ENCODE measurements around the gene PDE6B.
"Not testable (repeated sequence)": the region's sequence is repeated elsewhere in the genome, so short reads cannot be mapped to it uniquely, and the experiment has no call there.

The PDE6B gene

DNA sequence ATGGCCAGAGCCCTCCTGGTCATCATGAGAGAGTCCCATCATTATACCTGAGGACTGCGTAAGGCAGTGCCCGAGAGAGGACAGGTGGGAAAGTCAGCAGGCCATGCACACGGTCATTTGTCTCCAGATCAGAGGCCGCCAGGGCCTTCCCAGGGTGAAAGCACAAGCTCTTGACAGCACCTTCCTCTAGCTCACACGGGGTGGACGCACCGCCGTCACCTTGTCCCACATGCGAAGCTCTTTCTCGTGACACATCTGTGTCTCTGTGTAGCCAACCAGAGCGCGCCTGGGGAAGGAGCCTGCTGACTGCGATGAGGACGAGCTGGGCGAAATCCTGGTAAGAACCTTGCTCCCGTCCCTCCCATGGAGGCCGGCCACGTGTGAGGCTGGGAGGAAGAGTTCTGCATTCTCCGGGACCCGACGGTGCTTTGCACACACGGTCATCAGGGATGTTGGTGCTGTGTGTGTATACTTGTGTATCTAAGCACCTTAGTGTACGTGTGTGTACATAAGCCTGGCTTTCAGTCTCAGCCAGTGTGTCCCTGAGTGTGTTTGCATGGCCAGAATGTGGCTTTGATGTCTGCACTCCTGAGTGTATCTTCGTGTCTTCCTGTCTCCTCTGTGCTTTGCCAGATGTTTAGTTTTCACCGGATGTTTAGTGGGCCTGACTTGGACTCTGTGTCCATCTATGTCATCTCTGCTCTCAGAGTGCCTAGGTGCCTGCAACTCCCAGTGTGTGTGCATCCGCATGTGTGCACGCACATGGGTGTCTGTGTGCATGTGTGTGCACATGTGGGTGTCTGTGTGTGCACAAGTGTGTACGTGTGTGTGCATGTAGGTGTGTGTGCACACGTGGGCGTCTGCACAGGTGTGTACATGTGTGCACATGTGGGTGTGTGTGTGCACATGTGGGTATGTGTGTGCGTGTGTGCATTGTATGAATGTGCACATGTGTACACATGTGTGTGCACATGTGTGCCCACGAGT is 33.6 kb downstream of the PDE6B start:
- DNase-seq, result no peak

DNA sequence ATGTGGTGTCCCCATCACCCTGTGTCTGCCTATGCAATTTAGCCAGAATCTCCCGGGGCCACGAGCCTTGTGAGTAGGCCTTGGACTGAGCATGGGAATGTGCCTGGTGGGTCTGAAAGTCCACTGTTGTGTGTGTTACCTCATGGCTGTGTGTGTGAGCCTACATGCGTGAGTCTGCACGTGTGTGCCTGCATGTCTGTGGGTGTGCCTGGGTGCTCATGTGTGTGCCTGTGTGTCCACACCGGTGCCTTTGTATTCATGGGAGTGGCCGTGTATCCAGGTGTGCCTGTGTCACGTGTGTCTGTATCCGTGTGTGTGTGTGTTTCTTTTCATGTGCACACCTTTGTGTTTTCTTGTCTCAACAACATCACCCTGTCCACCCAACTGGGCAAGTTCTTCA is 34.5 kb downstream of the PDE6B start:
- no peak for DNase-seq

DNA sequence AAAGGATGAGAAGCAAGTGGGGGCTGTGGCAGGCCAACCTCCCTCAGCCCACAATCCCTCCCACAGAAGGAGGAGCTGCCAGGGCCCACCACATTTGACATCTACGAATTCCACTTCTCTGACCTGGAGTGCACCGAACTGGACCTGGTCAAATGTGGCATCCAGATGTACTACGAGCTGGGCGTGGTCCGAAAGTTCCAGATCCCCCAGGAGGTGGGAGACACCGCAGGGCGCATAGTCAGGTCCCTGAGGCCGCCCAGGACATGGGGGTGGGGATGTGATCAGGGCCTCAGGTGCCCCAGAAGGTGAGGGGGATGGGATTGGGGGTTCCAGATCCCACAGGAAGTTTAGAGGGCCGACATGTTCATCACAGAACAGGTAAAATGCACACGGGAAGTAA is 35.0 kb downstream of the PDE6B start:
- DNase-seq, result no peak

DNA sequence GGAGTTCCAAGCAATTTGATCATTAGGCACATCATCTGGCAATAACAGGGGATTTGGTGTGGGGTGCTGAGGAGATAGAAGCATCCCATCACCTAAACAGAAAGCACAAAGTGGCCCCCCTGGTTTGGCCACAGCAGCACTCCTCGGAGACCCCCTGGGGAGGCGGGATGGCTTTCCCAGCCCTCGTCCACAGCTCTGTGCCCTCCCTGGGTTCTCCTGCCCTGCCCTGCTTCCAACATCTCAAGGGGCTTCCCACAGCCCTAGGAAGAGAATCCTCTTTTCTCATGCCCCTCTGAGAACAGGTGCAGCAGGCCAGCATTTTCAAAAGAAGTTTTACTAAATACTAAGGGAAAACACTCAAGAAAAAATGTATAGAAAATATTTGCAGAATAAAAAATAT is 35.9 kb downstream of the PDE6B start:
- DNase-seq, result no peak

DNA sequence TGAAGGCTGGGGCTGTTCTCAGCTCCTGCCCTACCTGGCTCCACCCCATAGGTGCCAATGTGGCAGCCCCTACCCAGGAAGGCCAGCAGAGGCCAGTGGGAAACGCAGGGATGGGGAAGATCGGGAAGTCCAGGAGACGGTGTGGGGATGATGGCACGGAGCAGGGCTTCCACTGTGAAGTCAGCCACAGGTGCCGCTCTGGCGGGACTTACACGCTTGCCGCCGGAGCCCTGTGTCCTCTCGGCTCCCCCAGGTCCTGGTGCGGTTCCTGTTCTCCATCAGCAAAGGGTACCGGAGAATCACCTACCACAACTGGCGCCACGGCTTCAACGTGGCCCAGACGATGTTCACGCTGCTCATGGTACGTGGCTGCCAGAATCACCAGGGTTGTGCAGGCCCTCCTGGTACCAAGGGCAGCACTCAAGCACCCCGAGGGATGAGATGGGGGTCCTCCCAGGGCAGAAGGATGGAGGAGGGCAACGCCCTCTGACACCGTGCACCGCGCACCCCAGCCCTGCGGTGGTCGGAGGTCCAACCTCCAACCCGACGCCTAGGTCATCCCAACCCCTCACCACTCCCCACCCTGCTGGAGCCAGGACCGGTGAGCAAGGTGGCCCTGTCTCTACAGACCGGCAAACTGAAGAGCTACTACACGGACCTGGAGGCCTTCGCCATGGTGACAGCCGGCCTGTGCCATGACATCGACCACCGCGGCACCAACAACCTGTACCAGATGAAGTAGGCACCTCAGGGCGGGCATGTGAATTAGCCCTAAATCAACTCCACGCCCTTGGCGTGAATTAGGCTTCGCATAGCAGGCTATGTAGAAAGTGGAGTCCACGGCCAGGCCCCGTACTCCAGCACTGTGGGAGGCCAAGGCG is 36.7 kb downstream of the PDE6B start:
- no peak for DNase-seq

DNA sequence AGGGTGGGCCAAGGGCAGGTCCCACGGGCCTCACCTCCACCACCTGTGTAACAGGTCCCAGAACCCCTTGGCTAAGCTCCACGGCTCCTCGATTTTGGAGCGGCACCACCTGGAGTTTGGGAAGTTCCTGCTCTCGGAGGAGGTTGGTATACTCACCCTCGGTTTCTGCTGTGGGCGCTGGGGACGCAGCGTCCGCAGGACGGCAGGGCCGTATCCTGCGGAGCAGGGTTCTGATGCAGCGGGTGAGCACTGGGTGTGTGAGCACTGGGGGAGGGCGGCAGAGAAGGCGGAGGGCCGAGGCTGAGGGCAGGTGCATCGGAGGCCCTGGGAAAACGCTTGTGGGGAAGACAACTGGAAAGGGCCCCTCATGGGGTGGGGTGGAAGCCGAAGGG is 37.7 kb downstream of the PDE6B start:
- DNase-seq, result no peak

DNA sequence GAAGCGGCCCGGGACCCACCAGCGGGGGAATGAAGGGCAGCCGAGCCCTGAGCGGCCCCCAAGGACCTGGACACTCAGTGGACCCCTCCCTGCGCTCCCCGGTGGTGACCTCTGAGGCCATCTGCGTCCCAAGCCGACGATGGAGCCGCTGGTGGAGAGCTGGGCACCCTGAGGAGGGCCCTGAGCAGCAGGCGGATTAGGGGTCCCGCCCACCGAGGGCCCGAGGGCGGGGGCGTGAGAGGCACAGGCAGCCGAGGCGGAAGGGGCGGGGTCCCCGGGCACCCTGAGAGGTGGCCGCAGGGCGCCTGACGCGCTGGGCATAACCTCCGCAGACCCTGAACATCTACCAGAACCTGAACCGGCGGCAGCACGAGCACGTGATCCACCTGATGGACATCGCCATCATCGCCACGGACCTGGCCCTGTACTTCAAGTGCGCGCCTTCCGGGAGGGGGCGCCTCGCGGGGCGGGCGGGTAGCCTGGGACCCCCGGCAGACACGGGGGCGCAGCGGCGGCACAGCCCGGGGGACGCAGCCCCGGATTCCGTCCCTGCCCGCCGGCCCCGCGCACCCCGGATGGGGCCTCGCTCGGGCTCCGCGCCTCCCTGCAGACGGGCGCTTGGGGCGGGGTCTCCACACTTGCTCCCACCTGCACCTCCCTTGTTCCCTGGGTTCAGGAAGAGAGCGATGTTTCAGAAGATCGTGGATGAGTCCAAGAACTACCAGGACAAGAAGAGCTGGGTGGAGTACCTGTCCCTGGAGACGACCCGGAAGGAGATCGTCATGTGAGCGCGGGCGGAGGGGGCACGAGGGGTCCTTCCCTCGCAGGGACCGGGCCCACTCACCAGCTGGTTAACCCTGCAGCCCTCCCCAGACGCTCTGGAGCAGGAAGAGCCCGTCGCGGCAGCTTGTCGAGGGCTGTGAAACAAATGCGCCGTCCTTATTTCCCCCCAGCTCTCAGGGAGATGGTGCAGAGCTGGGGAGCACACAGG is 38.4 kb downstream of the PDE6B start:
- DNase-seq, result peak; percentile 76

DNA sequence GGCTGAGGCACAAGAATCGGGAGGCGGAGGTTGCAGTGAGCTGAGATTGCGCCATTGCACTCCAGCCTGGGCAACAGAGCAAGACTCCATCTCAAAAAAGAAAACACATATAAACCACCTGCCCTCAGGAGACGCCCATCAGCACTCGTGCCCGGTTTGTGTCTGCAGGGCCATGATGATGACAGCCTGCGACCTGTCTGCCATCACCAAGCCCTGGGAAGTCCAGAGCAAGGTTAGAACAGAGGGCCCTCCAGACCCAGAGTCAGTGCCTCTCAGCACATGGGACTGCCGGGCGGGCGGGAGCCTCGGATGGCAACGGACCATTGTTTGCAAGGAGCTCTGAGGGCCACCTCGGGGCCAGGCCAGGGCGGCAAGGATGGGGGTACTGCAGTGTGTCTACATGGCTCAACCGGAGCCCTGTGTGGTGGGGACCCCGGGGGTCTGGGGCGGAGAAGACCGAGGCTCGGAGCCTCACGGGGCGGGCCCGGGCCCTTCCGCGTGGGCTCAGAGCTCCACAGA is 39.4 kb downstream of the PDE6B start:
- no peak for DNase-seq

DNA sequence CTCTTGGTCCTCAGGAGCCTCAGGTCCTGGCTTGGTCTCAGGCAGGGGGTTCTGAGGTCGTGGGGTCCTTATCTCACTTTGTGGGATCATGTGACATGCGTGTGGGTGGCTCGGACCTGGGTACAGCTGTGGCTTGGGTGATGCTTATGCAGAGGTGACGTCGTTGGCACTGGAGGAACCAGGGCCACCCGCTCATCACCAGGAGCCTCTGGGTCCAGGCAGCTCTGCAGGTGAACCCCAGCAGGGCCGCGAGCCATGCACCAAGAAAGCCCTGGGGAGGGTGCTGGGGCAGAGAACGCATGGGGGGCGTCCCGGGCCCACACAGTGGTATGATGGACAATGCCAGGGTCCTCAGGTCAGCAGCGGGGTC is 40.0 kb downstream of the PDE6B start:
- DNase-seq, result no peak

DNA sequence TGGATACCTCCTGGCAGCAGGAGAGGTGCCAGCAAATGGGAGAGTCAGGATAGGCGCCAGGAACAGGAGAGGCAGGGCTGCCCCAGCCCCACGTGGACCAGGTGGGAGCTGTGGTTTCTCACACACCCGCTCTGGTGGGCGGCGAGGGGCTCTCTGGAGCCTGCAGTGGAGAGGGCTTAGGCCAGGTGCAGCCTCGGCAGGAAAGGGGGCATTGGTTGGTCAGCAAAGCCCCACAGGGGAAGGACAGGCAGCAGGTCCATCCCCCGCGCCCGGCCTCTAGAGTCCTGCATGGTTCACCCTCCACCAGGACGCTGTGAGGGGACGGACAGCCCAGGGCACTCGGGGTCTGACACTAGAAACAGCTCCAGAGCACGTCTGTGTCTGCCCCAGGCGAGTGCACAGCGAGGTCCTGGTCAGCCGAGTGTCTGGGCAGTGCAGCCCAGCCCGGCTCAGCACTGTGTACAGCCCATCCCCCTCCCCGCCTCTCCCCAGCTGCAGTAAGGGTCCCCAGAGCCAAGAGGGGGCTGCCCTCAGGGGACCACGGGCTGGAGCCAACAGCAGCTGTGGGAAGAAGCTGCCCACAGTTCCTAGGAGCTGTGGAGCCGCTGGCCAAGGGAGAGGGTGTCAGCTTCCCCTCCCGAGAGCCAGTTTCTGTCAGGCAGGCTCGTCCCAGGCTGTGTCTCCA is 40.5 kb downstream of the PDE6B start:
- DNase-seq, result no peak

DNA sequence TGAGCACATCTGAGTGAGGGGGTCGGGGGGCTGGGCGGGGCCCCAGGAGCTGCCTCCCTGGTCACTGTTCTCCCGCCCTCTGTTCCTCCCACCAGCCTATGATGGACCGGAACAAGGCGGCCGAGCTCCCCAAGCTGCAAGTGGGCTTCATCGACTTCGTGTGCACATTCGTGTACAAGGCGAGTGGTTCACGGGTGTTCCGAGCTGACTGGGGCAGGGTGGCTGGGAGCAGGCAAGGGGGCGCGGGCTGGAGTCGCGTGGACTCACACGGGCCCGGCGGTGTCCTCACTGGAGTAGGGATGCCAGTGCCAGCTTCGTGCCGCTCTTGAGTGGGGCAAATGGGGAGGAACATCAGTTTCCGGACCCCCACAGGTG is 41.0 kb downstream of the PDE6B start:
- DNase-seq, result no peak

DNA sequence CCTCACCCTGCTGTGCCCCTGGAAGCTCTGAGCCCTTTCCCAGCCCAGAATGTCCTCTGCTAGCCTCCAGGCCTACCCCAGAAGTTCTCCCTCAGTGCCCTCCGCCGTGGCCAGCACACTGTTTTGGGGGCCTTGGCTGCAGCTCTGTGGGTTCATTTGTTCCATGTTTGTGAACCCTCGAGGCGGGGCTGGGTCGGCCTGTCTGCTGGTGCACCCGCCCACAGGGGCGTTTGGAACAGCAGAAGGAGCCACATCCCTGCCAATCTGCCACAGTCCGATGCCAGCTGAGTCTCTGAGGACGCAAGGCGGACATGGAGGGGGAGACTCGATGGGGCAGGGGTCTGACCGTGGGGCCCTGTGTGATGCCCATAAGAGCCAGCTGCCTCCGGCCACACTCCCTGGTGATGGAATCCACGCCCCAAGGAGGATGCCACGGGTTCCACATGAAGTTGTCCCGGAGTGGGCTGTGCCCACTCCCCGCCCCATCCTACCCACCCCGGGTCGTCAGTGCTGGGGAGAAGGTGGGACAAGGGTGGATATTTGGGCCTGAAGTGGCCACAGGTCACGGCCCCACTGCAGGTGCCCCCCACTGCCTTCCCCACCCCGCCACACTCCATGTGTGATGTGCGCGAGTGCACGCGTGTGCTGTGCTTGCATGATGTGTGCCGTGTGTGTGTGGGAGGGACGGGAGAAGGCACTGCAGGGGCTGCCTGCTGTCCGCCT is 41.6 kb downstream of the PDE6B start:
- DNase-seq, result no peak

DNA sequence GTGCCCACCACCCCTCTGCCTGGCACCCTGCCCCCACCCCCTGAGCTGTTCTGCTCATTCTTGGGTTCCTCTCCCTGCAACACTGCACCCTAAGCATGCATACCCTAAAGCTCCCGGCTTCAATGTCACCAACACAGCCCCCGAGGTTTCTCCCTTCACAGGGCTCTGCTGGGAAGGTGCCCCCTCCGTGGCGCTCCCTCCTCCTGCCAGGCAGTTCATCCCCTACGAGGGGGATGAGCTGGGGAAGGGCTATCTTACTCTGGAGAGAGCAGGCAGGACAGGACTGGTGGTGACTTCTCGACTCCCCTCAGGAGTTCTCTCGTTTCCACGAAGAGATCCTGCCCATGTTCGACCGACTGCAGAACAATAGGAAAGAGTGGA is 42.2 kb downstream of the PDE6B start:
- no peak for DNase-seq

DNA sequence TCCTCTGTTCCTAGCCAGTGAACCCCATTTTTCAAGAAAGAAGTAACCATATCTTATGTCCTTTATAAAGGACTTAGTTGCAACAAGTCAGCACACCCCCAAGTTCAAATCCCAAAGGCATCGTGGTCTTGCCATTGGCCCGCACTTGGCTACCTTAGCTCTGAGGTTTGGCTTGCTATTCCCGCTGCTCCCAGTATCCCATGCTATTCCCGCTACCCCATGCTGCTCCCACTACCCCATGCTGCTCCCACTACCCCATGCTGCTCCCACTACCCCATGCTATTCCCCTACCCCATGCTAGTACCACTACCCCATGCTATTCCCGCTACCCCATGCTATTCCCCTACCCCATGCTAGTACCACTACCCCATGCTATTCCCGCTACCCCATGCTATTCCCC is 42.8 kb downstream of the PDE6B start:
- DNase-seq, result not testable (repeated sequence)

DNA sequence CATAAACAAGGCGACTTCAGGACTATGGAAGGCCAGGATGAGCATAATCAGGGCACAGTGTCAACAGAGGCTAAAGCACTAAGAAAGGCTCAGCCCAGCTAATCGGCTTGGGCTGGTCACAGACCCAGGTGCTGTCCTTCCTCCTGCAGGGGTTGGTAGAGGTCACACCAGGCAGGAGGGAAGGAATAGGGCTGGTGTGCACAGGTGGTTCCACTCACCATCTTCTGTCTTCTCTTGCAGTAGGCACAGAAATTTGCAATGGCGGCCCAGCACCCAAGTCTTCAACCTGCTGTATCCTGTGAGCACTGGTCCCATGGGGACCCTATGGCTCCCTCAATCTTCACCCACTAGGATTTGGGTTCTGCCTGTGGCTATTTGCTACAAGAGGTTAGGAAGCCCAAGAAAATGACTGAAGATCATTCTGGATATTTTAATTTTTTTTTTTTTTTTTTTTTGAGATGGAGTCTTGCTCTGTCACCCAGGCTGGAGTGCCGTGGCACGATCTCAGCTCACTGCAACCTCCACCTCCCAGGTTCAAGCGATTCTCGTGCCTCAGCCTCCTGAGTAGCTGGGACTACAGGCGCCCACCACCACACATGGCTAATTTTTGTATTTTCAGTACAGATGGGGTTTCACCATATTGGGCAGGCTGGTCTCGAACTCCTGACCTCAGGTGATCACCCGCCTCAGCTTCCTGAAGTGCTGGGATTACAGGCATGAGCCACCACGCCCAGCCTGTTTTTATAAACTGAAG is 44.6 kb downstream of the PDE6B start:
- not testable (repeated sequence) for DNase-seq

DNA sequence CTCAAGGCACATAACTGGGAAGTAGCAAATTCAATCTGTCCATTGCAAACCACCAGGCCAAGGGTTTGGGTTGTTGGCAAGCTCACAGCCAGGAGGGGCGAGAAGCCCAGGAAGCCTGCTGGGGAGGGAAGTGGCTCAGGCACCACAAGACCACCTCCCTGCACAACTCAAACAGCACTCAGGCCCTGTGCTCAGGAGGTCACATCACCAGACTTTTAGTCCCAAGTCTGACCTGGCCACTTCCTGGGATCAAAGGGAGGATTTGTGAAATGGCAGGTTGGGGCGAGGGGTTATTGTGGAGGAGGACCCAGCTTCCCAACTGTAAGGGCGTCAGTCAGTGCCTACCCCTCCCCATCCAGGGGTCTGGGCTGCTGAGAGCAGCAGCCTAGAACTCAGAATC is 46.4 kb downstream of the PDE6B start:
- DNase-seq, result no peak

DNA sequence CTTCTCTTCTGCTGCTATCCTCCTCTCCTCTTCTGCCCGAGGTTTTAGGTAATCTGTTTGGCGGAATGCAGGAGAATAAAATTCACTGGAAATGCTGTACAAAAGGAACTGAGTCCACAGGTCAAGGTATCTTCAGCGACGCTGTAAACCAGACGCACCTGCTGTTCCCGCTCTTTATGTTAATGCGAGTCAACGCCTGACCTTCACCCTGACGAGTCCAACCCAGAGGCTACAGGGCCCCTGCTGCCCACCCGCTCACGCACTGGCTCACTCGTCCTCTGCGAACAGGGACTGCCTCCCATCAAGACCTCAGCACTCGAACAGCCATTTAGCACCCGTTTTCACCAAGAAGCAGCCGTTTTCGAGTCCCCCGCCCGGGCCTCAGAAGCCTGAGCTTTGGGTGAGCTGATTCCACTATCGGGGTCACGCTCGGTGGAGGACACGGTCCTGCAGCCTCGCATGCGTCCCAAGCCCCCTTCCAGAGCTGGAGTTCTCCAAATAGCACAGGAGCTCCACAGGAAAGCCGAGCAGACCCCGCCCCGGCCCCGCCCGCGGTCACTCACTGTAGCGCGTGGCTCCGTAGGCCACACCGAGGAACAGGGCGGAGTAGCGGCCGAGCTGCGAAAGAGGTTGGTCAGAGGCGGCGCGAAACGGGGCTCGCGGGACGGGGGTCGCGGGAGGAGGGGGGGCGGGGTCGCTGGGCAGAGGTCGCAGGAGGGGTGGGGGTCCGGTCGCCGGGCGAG is 48.1 kb downstream of the PDE6B start:
- no peak for DNase-seq

DNA sequence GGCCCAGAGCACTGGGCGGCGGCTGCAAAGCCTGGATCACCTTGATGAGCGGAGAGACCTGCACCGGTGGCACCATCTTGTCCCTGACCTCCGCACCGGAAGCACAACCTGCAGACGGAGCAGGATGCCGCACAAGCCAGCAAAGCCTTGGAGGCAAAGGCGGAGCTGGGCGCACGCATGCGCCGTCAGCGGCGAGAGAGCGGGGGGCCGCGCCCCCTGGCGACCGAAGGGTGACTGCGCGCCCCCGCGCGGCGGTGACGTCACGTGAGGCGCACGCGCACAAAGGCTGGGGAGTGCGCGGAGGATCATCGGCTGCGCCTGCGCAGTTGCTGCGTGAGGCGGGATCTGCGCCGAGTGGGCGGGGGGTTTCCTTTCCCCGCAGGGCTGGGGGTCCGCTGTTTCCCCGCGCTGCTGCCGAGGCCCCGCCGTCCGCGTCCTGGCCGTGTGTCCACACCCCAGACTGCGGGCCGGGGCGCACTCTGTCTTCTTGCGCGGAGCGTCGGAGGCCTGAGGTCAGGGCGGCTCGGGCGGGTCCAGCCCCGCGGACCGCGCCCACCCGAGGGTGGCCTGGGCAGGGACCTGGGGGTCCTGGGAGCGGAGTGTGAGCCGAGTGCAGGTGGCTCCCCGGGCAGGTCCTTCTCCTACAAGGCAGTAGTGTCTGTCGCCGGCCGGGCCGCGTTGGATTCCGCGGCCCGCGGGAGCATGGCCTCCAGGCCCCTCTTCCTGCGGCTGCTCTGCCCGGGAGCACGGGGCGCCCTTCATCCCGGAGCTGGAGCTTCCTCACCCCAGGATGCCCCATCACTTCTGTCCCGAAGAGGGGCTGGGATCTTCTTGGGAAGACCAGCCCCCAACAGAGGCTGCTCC is 49.0 kb downstream of the PDE6B start, which contains the start of the genes ATP5ME and MYL5:
TSS of gene ATP5ME (minus strand) at position 105 of the 864 bp plus-strand sequence. CDS start at position 76, 29 bp downstream.
TSS of gene MYL5 (plus strand) at position 371 of the 864 bp plus-strand sequence. CDS start 3,485 bp downstream, outside the sequence.
- DNase-seq, result peak; percentile 95
